HepG2 (cell line): ENCODE data around the gene CAMK2N2. TPM values are rescaled to one million over a fixed set of nuclear protein-coding genes. Genes with fewer than 3 reads are reported as not detected.
A peak's percentile ranks its signal among the peaks of the same experiment; 100 is the strongest.

ENCODE experiments used
- PHB2 ChIP-seq: fragments of 450-650 bp; IDR thresholded peaks from 2 replicates; pipeline ENCODE4 v1.6.1; 2018; ENCODE audit not compliant: partially characterized antibody
- RAD21 ChIP-seq: fragments of 450-650 bp; formaldehyde crosslinking; IDR thresholded peaks from 2 replicates; pipeline ENCODE4 v1.5.0; 2020; ENCODE audit warnings: mild to moderate bottlenecking
- SAP130 ChIP-seq: IDR thresholded peaks from 2 replicates; pipeline ENCODE4 v1.6.1; 2016; ENCODE audit warnings: low read depth
- ZNF17 ChIP-seq: sonication (generic); formaldehyde crosslinking; IDR thresholded peaks from 2 replicates; pipeline ENCODE4 v1.5.0; 2020; ENCODE audit warnings: mild to moderate bottlenecking, missing genetic modification reagents
- ZSCAN12 ChIP-seq: sonication (generic); formaldehyde crosslinking; IDR thresholded peaks from 2 replicates; pipeline ENCODE4 v1.9.0; 2021; ENCODE audit warnings: mild to moderate bottlenecking, missing genetic modification reagents
- polyA plus RNA-seq, 8 experiments: library from polyadenylated mRNA; depleted of rRNA in 3 of 8; stranded (reverse) in 7 of 8; unstranded in 1 of 8; fragments of >200 nt; fragmentation: Illumina TruSeq in 4 of 8; extraction: Trizol in 4 of 8; gene quantifications; 2 replicates each; pipeline versions ENCODE4 v1.2.1 to v1.2.3, GENCODE V29; 2011 to 2016; ENCODE audit warnings: low read depth in 4 of 8, missing spikeins in 1 of 8, mixed read lengths in 1 of 8; ENCODE audit not compliant: insufficient read depth in 1 of 8
- total RNA-seq, 5 experiments: library from RNA; depleted of rRNA; stranded (reverse); fragments of >200 nt; fragmentation: Illumina TruSeq; extraction: Trizol; gene quantifications; 2 replicates each; pipeline ENCODE4 v1.2.3, GENCODE V29; 2016; ENCODE audit warnings: low read depth in 1 of 5
- TF ChIP-seq, protein P1 (sequence below), 2 experiments: IDR thresholded peaks; 2 replicates each; pipeline ENCODE4 v1.6.1; 2011 to 2012; ENCODE audit warnings: low read length in 2 of 2, borderline replicate concordance in 1 of 2, low read depth in 1 of 2, mild to moderate bottlenecking in 1 of 2, moderate library complexity in 1 of 2
- TF ChIP-seq, protein P2 (sequence below): sonication (generic); formaldehyde crosslinking; IDR thresholded peaks from one replicate; pipeline ENCODE4 v1.5.1; 2020; ENCODE audit warnings: mild to moderate bottlenecking, missing genetic modification reagents; ENCODE audit errors: not compliant biosample characterization
- TF ChIP-seq, protein P3 (sequence below): sonication (generic); formaldehyde crosslinking; IDR thresholded peaks from 2 replicates; pipeline ENCODE4 v1.8.0; 2022; ENCODE audit warnings: missing genetic modification reagents, low read depth, mild to moderate bottlenecking, borderline replicate concordance
- TF ChIP-seq, protein P4 (sequence below): IDR thresholded peaks from 2 replicates; pipeline ENCODE4 v1.6.1; 2016; ENCODE audit warnings: low read depth, control low read depth
- TF ChIP-seq, protein P5 (sequence below): sonication (generic); formaldehyde crosslinking; IDR thresholded peaks from 2 replicates; pipeline ENCODE4 v1.4.0; 2020; ENCODE audit warnings: missing genetic modification reagents
- TF ChIP-seq, protein P6 (sequence below): IDR thresholded peaks from 2 replicates; pipeline ENCODE4 v1.6.1; 2018; ENCODE audit warnings: missing genetic modification reagents, mild to moderate bottlenecking, missing compliant biosample characterization

Gene CAMK2N2
- total and polyA plus RNA-seq, 2 of the 13 experiments (the other 11 are each of a cell fraction or from before 2014, with no cell fraction given), result 0.12 to 0.27 TPM

DNA sequence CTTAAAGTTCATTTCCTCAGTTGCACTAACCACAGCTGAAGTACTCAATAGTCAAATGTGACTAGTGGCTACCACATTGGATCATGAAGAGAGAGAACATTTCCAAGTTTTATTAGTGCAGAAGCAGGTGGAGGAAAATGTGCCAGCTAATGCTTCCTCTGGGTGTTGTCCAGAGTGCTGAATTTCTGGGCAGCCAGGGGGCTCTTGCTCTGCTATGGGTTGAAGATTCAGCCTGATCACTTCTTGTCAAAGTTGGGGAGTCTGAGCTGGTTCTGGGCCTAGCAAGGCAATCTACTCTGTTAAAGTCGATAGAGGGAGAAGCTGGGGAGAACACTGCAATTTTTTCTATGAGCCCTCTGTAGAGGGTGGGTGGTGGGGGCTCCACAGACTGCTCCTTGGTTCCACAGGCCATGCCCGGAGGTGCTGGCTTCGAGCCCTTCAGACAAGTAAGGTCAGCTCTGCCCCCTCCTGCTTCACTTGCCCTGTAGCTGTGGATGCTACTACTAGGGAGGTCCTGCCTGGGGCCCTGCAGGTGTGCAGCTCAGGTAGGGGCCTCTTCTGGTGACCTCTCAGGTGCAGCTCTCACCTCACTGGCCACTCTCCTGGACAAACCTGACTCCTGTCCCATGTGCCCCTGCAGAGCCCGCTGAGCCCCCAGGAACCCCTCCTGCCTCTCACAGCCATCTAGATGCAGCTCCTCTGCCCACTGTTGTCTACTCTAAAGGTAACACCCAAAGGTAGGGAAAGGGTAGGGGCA lies 20.8 kb downstream of the CAMK2N2 start (continued):
- TF ChIP-seq, protein P1, sequence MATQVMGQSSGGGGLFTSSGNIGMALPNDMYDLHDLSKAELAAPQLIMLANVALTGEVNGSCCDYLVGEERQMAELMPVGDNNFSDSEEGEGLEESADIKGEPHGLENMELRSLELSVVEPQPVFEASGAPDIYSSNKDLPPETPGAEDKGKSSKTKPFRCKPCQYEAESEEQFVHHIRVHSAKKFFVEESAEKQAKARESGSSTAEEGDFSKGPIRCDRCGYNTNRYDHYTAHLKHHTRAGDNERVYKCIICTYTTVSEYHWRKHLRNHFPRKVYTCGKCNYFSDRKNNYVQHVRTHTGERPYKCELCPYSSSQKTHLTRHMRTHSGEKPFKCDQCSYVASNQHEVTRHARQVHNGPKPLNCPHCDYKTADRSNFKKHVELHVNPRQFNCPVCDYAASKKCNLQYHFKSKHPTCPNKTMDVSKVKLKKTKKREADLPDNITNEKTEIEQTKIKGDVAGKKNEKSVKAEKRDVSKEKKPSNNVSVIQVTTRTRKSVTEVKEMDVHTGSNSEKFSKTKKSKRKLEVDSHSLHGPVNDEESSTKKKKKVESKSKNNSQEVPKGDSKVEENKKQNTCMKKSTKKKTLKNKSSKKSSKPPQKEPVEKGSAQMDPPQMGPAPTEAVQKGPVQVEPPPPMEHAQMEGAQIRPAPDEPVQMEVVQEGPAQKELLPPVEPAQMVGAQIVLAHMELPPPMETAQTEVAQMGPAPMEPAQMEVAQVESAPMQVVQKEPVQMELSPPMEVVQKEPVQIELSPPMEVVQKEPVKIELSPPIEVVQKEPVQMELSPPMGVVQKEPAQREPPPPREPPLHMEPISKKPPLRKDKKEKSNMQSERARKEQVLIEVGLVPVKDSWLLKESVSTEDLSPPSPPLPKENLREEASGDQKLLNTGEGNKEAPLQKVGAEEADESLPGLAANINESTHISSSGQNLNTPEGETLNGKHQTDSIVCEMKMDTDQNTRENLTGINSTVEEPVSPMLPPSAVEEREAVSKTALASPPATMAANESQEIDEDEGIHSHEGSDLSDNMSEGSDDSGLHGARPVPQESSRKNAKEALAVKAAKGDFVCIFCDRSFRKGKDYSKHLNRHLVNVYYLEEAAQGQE (IDR thresholded peaks at IDR 0.05; ENCODE audit: borderline replicate concordance in 1 of 2, low read depth in 1 of 2, low read length in 2 of 2), result peak in 1 of 2 experiments; percentile 97; a peak in 2 of 4 replicates
- TF ChIP-seq ZNF17 (CRISPR knock-in tag) (no peak), RAD21 (CRISPR knock-in tag) (no peak), SAP130 (CRISPR knock-in tag) (peak; percentile 56; the same call in 1 of the 2 replicates), ZSCAN12 (peak; percentile 62; the same call in 1 of the 2 replicates), PHB2 (no peak)
- TF ChIP-seq, protein P2, sequence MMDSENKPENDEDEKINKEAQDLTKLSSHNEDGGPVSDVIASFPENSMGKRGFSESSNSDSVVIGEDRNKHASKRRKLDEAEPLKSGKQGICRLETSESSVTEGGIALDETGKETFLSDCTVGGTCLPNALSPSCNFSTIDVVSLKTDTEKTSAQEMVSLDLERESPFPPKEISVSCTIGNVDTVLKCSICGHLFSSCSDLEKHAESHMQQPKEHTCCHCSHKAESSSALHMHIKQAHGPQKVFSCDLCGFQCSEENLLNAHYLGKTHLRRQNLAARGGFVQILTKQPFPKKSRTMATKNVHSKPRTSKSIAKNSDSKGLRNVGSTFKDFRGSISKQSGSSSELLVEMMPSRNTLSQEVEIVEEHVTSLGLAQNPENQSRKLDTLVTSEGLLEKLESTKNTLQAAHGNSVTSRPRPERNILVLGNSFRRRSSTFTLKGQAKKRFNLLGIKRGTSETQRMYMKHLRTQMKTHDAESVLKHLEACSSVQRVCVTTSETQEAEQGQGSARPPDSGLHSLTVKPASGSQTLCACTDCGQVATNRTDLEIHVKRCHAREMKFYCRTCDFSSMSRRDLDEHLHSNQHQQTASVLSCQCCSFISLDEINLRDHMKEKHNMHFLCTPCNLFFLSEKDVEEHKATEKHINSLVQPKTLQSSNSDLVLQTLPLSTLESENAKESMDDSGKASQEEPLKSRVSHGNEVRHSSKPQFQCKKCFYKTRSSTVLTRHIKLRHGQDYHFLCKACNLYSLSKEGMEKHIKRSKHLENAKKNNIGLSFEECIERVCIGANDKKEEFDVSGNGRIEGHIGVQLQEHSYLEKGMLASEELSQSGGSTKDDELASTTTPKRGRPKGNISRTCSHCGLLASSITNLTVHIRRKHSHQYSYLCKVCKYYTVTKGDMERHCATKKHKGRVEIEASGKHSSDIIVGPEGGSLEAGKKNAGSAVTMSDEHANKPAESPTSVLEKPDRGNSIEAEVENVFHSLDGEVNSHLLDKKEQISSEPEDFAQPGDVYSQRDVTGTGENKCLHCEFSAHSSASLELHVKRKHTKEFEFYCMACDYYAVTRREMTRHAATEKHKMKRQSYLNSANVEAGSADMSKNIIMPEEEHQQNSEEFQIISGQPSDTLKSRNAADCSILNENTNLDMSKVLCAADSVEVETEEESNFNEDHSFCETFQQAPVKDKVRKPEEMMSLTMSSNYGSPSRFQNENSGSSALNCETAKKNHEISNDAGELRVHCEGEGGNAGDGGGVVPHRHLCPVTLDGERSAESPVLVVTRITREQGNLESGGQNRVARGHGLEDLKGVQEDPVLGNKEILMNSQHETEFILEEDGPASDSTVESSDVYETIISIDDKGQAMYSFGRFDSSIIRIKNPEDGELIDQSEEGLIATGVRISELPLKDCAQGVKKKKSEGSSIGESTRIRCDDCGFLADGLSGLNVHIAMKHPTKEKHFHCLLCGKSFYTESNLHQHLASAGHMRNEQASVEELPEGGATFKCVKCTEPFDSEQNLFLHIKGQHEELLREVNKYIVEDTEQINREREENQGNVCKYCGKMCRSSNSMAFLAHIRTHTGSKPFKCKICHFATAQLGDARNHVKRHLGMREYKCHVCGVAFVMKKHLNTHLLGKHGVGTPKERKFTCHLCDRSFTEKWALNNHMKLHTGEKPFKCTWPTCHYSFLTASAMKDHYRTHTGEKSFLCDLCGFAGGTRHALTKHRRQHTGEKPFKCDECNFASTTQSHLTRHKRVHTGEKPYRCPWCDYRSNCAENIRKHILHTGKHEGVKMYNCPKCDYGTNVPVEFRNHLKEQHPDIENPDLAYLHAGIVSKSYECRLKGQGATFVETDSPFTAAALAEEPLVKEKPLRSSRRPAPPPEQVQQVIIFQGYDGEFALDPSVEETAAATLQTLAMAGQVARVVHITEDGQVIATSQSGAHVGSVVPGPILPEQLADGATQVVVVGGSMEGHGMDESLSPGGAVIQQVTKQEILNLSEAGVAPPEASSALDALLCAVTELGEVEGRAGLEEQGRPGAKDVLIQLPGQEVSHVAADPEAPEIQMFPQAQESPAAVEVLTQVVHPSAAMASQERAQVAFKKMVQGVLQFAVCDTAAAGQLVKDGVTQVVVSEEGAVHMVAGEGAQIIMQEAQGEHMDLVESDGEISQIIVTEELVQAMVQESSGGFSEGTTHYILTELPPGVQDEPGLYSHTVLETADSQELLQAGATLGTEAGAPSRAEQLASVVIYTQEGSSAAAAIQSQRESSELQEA (CRISPR knock-in tag), result no peak
- TF ChIP-seq, protein P3, sequence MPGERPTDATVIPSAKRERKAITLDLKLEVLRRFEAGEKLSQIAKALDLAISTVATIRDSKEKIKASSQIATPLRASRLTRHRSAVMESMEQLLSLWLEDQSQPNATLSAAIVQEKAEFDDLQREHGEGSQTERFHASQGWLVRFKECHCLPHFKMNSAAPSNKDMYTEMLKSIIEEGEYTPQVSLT, result no peak
- TF ChIP-seq, protein P4, sequence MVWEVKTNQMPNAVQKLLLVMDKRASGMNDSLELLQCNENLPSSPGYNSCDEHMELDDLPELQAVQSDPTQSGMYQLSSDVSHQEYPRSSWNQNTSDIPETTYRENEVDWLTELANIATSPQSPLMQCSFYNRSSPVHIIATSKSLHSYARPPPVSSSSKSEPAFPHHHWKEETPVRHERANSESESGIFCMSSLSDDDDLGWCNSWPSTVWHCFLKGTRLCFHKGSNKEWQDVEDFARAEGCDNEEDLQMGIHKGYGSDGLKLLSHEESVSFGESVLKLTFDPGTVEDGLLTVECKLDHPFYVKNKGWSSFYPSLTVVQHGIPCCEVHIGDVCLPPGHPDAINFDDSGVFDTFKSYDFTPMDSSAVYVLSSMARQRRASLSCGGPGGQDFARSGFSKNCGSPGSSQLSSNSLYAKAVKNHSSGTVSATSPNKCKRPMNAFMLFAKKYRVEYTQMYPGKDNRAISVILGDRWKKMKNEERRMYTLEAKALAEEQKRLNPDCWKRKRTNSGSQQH, result 0 out of 2 replicates have a peak, but pooled peaks have one; percentile 20
- TF ChIP-seq, protein P5, sequence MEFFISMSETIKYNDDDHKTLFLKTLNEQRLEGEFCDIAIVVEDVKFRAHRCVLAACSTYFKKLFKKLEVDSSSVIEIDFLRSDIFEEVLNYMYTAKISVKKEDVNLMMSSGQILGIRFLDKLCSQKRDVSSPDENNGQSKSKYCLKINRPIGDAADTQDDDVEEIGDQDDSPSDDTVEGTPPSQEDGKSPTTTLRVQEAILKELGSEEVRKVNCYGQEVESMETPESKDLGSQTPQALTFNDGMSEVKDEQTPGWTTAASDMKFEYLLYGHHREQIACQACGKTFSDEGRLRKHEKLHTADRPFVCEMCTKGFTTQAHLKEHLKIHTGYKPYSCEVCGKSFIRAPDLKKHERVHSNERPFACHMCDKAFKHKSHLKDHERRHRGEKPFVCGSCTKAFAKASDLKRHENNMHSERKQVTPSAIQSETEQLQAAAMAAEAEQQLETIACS (CRISPR knock-in tag), result no peak
- TF ChIP-seq, protein P6, sequence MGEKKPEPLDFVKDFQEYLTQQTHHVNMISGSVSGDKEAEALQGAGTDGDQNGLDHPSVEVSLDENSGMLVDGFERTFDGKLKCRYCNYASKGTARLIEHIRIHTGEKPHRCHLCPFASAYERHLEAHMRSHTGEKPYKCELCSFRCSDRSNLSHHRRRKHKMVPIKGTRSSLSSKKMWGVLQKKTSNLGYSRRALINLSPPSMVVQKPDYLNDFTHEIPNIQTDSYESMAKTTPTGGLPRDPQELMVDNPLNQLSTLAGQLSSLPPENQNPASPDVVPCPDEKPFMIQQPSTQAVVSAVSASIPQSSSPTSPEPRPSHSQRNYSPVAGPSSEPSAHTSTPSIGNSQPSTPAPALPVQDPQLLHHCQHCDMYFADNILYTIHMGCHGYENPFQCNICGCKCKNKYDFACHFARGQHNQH (CRISPR knock-in tag), result no peak
